Activated B cell treated with CpG ODN at 0.5 μM for 24 hours (primary cell): Measurements from ENCODE around the gene USP4. TPM values are rescaled to one million over a fixed set of nuclear protein-coding genes. Genes with fewer than 3 reads are reported as not detected.

Experiments
- ATAC-seq: fragments of 200-7000 bp; cut with Tn5 transposase; one replicate; pipeline ENCODE4 v1.10.0; 2021; ENCODE audit warnings: low read depth, mild to moderate bottlenecking, moderate library complexity
- CTCF ChIA-PET: fragments of 350-600 bp; sonication (Branson Sonifier 250); formaldehyde crosslinking; loops from one replicate; lab custom pipeline; 2021; ENCODE audit warnings: antibody characterized with exemption; lab: Charles Lee
- POLR2A ChIA-PET: fragments of 350-600 bp; sonication (Branson Sonifier 250); formaldehyde crosslinking; loops from one replicate; lab custom pipeline; 2021; ENCODE audit warnings: antibody characterized with exemption; lab: Charles Lee
- DNase-seq: peaks from one replicate; pipeline ENCODE4 v3.0.0; 2022
- H3K27ac Mint-ChIP-seq: one replicate; pipeline ENCODE4 v1.8.0; 2020; ENCODE audit warnings: mixed read lengths
- H3K27me3 Mint-ChIP-seq: one replicate; pipeline ENCODE4 v1.8.0; 2021; ENCODE audit warnings: mixed read lengths
- H3K36me3 Mint-ChIP-seq: one replicate; pipeline ENCODE4 v1.8.0; 2021; ENCODE audit warnings: low read depth, mixed read lengths
- H3K4me1 Mint-ChIP-seq: one replicate; pipeline ENCODE4 v1.8.0; 2021; ENCODE audit warnings: mixed read lengths
- H3K4me3 Mint-ChIP-seq: one replicate; pipeline ENCODE4 v1.8.0; 2020; ENCODE audit warnings: mild to moderate bottlenecking, mixed read lengths
- H3K9me3 Mint-ChIP-seq: one replicate; pipeline ENCODE4 v1.8.0; 2020; ENCODE audit warnings: mixed read lengths
- intact Hi-C: fragments of 100-400 bp; cut with micrococcal nuclease; formaldehyde crosslinking; loops from one replicate; pipeline ENCODE4 v1.15.1; 2024
- total RNA-seq: library from RNA; stranded (reverse); gene quantifications from 2 replicates; pipeline ENCODE4 v1.2.3, GENCODE V29; 2022
- TF ChIP-seq, protein P1 (sequence below): fragments of 200-600 bp; IDR thresholded peaks from one replicate; pipeline ENCODE4 v1.8.0; 2022; ENCODE audit warnings: antibody characterized with exemption, mild to moderate bottlenecking

The USP4 gene
- total RNA-seq, 1 donor from 2014 or later = 115 TPM

GRCh38 chr3:49271047-49271446 is 68.8 kb downstream of the USP4 start:
- Mint-ChIP-seq H3K9me3 (no peaks in the 10 kb centered on the region), H3K4me3 (no peak overlapping the region), H3K4me1 (peaks cover 5% of the 10 kb centered on the region), H3K36me3 (peaks cover 10% of the 10 kb centered on the region), H3K27me3 (no peaks in the 10 kb centered on the region), H3K27ac (no peak overlapping the region)
- intact Hi-C loops = no loop called here
- ATAC-seq (no peak), DNase-seq (no peak)
- ChIA-PET CTCF (no interaction called here), POLR2A (no interaction called here)
- TF ChIP-seq, protein P1, sequence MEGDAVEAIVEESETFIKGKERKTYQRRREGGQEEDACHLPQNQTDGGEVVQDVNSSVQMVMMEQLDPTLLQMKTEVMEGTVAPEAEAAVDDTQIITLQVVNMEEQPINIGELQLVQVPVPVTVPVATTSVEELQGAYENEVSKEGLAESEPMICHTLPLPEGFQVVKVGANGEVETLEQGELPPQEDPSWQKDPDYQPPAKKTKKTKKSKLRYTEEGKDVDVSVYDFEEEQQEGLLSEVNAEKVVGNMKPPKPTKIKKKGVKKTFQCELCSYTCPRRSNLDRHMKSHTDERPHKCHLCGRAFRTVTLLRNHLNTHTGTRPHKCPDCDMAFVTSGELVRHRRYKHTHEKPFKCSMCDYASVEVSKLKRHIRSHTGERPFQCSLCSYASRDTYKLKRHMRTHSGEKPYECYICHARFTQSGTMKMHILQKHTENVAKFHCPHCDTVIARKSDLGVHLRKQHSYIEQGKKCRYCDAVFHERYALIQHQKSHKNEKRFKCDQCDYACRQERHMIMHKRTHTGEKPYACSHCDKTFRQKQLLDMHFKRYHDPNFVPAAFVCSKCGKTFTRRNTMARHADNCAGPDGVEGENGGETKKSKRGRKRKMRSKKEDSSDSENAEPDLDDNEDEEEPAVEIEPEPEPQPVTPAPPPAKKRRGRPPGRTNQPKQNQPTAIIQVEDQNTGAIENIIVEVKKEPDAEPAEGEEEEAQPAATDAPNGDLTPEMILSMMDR = no peak

GRCh38 chr3:49270156-49270500 is 69.7 kb downstream of the USP4 start:
- Mint-ChIP-seq H3K27ac (no peak overlapping the region), H3K4me1 (no peaks in the 10 kb centered on the region), H3K9me3 (no peaks in the 10 kb centered on the region), H3K4me3 (no peak overlapping the region), H3K36me3 (peaks cover 10% of the 10 kb centered on the region), H3K27me3 (no peaks in the 10 kb centered on the region)
- ChIA-PET CTCF (no interaction called here), POLR2A (no interaction called here)
- DNase-seq (no peak), ATAC-seq (no peak)
- TF ChIP-seq, protein P1 = no peak
- intact Hi-C loops = no loop called here

DNA sequence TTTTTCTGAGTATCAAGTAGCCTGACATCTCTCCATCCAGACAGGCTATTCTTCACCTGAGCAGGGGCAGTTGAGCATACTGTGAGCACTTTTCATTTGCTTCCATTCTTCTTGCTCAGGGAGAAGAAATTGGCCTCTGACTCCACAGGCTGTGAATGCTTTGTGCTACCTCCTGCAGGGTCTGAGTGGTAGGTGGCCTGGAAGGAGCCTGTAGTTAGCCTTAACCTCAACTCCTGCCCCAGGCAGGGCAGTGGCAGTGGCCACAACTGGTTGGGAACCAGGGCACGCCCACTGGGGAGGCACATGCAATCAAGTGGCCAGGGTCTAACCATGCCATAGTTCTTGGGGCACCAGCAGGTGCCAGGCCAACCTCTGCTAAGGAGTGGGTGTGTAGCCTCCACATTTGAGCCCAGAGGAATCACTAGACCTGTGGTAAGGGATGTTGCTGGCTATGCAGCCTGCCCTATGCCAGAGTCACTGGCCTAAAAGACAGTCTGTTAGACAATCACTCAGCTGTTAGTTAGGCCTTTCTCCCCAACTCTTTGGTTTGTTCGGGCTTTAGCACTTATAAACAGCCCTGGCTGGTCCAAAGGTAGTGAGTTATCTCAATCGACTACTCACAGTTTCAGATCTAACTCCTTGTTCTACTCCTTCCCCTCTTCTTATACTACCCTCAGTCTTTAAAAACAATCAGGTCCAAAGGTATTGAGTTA is 70.3 kb downstream of the USP4 start:
- no peak overlapping the region for H3K4me3 Mint-ChIP-seq
- intact Hi-C loops = no loop called here
- ATAC-seq = no peak
- ChIA-PET POLR2A (no interaction called here), CTCF (no interaction called here)
- H3K27ac Mint-ChIP-seq = no peak overlapping the region
- no peaks in the 10 kb centered on the region for H3K27me3 Mint-ChIP-seq
- DNase-seq = no peak
- peaks cover 10% of the 10 kb centered on the region for H3K36me3 Mint-ChIP-seq
- no peaks in the 10 kb centered on the region for H3K9me3 Mint-ChIP-seq
- no peaks in the 10 kb centered on the region for H3K4me1 Mint-ChIP-seq
- TF ChIP-seq, protein P1 = no peak

DNA sequence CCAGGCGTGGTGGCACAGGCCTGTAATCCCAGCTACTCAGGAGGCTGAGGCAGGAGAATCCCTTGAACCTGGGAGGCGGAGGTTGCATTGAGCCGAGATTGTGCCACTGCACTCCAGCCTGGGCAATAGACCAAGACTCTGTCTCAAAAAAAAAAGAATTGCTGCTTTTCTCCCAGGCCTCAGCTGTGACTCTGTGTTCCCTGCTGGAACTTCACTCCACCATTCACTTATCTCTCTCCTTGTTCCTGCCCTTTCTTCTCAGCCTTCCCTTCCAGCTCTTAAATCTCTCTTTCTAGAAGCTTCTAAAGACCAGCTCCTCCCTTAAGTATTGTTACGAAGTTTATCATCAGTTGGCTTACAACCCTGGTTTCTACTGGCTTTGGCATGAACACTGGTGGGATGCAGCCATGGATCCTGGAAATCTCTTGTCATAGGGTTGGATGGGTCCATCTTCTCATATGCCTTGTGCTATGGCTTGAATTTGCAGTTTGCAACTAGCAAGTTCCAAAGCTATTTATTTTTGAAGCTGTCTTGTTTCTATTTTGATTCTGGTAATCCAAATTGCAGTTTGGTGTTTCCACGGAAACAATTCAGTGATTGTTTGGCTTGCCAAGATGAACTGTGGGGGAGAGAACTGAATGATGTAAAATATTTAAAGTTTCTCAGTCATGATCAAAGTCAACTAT is 73.3 kb downstream of the USP4 start:
- DNase-seq (no peak), ATAC-seq (no peak)
- Mint-ChIP-seq H3K27me3 (no peaks in the 10 kb centered on the region), H3K36me3 (peaks cover 10% of the 10 kb centered on the region), H3K27ac (no peak overlapping the region), H3K4me1 (no peaks in the 10 kb centered on the region), H3K4me3 (no peak overlapping the region), H3K9me3 (no peaks in the 10 kb centered on the region)
- TF ChIP-seq, protein P1 = no peak
- ChIA-PET POLR2A (no interaction called here), CTCF (no interaction called here)
- intact Hi-C loops = no loop called here

DNA sequence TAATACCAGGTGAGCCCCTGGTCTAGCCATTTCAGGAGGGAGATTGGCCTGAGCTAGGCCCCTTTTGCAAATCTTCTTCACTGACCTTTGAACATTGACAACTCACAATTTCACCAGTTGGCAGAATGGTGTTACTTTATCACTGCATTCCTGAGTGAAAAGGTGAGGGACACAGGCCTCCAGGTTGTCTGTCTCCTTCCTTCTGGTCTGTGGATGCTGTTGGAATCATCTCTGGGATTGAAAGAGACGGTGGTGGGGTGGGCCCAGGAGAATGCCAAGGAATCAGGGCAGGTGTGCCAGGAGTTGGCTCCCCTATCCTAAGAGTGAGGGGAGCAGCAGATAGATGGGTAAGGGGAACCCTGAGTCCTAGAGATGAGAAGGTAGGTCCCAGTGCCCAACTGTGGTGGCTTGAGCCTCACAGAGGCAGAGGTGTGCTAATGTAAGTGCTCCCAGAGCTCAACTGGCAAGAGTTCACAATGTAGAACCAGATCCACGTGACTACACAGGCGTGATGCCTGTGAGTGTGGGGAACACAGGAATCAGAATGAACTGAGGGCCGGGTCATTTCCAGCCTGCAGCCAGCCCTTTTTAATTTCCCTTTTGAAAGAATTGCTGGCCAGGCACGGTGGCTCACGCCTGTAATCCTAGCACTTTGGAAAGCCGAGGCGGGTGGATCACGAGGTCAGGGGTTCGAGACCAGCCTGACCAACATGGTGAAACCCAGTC is 74.0 kb downstream of the USP4 start:
- Mint-ChIP-seq H3K4me3 (no peak overlapping the region), H3K9me3 (no peaks in the 10 kb centered on the region), H3K27me3 (no peaks in the 10 kb centered on the region), H3K27ac (no peak overlapping the region), H3K36me3 (peaks cover 6% of the 10 kb centered on the region), H3K4me1 (no peaks in the 10 kb centered on the region)
- DNase-seq = no peak
- ChIA-PET CTCF (no interaction called here), POLR2A (no interaction called here)
- intact Hi-C loops = no loop called here
- TF ChIP-seq, protein P1 = no peak
- ATAC-seq = no peak
